ENCODE data around the gene PAFAH1B1.

The PAFAH1B1 gene

GRCh38 chr17:2704031-2704889 lies 110.8 kb downstream of the PAFAH1B1 start:
- DNase-seq: peak; percentile 20

GRCh38 chr17:2704890-2705248 lies 111.4 kb downstream of the PAFAH1B1 start:
- DNase-seq: peak; percentile 12

- DNase-seq: no peak
Measured at GRCh38 chr17:2705263-2705662, 111.8 kb downstream of the PAFAH1B1 start.

GRCh38 chr17:2705888-2706795 lies 112.7 kb downstream of the PAFAH1B1 start:
- no peak for DNase-seq

GRCh38 chr17:2706911-2707510 lies 113.6 kb downstream of the PAFAH1B1 start:
- DNase-seq: no peak

GRCh38 chr17:2707721-2708584 lies 114.5 kb downstream of the PAFAH1B1 start:
- no peak for DNase-seq

GRCh38 chr17:2708585-2709182 lies 115.2 kb downstream of the PAFAH1B1 start:
- no peak for DNase-seq

- DNase-seq: no peak
Measured at GRCh38 chr17:2709183-2709661, 115.8 kb downstream of the PAFAH1B1 start.

GRCh38 chr17:2710071-2710802 lies 116.8 kb downstream of the PAFAH1B1 start:
- DNase-seq: no peak

- DNase-seq: no peak
Measured at GRCh38 chr17:2710803-2711607, 117.6 kb downstream of the PAFAH1B1 start.

GRCh38 chr17:2711608-2712299 lies 118.3 kb downstream of the PAFAH1B1 start, which contains the start of gene CLUH:
TSS of gene CLUH (minus strand) at chr17:2711764. CDS start at chr17:2711661, 103 bp downstream.
- DNase-seq: peak; percentile 98

GRCh38 chr17:2712300-2713043 lies 119.0 kb downstream of the PAFAH1B1 start:
- DNase-seq: no peak

GRCh38 chr17:2713881-2714280 lies 120.4 kb downstream of the PAFAH1B1 start:
- DNase-seq: no peak

- DNase-seq: no peak
Measured at GRCh38 chr17:2716649-2717048, 123.2 kb downstream of the PAFAH1B1 start.

- no peak for DNase-seq
Measured at GRCh38 chr17:2718150-2718938, 124.9 kb downstream of the PAFAH1B1 start.

- DNase-seq: no peak
Measured at GRCh38 chr17:2719861-2720260, 126.4 kb downstream of the PAFAH1B1 start.

- DNase-seq: no peak
Measured at GRCh38 chr17:2721603-2722002, 128.1 kb downstream of the PAFAH1B1 start.

- DNase-seq: no peak
Measured at GRCh38 chr17:2722611-2723010, 129.2 kb downstream of the PAFAH1B1 start.
